ENCODE results near the gene EMC7. TPM values are rescaled to one million over a fixed set of nuclear protein-coding genes. Genes with fewer than 3 reads are reported as not detected.

The EMC7 gene
- polyA plus RNA-seq, 3 donors: 79.4 to 84.8 (median 84.8) TPM

DNA sequence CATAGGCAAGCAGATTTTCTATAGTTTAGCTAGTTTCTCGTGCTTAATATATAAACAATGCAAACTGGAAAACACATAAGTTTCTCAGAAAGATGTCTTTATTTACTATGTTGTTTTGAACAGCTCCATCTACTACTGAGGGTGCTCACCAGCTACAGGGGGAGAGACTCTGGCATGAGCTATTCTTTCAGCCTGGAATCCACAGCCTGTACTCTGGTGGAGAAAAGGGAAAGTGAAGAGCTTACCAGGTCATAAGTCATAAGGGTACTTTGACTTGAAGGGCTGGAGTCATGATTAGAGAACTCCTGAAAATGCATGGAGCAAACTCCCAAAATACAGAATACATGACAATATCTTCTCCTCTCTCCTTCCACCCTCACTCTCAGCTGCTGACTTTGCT is 58.3 kb downstream of the EMC7 start:
- no peak for DNase-seq

DNA sequence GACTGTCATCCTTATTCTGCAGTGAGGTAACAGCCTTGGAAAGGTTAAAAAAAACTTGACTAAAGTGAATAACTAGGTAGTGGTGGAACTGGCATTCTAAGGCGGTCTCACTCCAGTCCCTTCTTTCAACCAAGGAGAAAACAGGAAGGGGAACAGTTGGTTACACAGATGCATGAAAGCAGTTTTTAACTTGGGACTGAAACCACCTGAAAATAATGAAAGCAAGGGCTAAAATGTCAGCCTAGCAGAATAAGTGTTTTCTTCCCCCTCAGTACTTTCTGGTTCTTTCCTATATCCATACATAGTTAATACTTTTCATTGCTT is 61.9 kb downstream of the EMC7 start:
- DNase-seq: no peak

DNA sequence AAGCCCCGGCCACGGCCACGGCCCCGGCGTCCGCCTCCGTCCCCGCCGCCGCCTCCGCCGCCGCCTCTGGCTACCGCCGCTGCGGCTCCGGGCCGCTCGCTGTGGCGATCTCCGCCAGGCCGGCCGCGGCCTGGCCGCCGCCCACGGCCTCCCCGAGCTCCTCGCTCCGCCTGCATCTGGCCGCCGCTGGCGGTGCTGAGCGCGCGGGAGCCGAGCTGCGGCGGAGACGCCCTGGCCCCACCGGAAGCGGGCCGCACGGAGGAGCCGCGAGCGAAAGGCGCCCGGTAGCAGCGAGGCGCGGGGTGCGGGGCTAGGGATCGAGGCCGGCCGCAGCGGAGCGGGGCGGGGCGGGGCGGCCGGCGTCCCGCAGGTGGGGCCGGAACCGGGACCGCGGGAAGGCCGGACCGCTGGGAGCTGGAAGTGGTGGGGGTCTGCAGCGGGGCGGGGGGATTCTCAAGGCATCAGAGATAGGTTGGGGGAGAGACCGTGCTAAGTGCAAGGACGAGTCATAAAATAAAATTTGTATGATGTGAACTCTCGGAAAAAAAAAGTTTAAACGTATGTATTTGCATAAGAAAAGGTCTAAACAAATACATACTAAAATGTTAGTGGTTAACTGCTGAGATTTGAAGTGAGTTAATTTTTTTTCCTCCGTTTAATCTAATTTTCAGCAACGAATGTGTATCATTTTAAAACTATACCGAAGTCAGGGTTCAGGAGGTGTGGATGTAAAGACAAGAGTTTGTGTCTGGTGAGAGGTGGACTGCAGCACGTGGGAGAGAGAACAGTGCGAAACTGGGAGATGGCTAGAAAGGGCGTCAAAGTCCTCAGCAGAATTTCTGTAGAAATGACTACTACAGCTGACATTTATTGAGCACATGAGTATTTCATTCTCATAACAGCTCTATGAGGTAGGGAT is 62.5 kb downstream of the EMC7 start, which contains the start of gene AVEN:
AVEN (minus strand) TSS at position 334 of the 919 bp plus-strand sequence; CDS start at position 176, 158 bp downstream.
- peak; percentile 48 for DNase-seq

DNA sequence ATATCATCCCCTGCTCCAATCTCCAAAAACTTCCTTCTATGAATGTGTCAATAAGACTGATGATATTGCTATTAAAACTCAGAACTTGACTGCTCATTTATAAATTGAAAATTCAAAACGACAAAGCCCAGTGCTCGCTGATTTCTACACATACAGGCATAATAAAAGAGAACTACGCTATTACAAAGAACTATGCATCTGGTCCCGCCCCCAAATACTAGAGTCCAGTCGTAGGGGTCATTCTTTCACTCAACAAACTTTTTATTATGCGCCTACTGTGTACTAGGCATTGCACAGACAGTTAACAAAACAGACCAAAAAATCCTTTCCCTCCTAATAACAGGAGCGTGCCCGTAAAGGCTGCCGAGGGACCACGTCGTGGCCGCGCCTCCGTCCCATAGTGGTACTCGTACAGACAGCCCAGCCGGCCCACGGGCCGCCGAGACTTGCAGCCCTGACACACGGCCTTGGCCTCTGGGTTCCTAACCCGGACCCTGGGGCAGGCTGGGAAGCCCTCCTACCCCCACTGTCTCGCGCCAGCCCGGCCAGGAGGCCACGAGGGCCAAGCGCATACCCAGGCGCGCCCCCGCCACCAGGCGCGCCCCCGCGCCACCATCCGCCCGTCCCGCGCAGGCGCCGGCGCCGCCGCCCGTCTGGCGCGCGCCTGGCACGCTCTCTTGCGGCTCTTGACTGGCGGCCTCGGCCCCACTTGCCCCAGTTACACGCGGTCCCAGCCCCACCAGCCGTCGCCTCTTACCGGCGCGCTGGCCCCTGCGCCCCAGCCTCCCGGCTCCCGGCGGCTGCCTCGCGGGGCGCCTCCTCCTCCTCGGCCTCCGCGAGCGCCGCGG is 63.4 kb downstream of the EMC7 start:
- DNase-seq: peak; percentile 80

Other genes starting within 250 kb of the EMC7 start
- gene CHRM5, start 133.4 kb downstream of the EMC7 start, polyA plus RNA-seq (ENCODE audit: insufficient read length in 3 of 3): under 1 TPM; 0.19 to 0.25 (median 0.19) TPM
- gene AVEN, start 62.7 kb downstream of the EMC7 start, polyA plus RNA-seq (ENCODE audit: insufficient read length in 3 of 3): 10 to 100 TPM; 13.7 to 17.2 (median 14.4) TPM
- 1 to 10 TPM; 1.7 to 2.6 (median 2.2) TPM for gene PGBD4, start 221 bp upstream of the EMC7 start, polyA plus RNA-seq (ENCODE audit: insufficient read length in 3 of 3)
- 10 to 100 TPM; 43.5 to 80.8 (median 76.6) TPM for gene KATNBL1, start 108.2 kb upstream of the EMC7 start, polyA plus RNA-seq (ENCODE audit: insufficient read length in 3 of 3)
- gene EMC4, start 123.2 kb upstream of the EMC7 start, polyA plus RNA-seq (ENCODE audit: insufficient read length in 3 of 3): 100 to 1,000 TPM; 115 to 125 (median 124) TPM
- 10 to 100 TPM; 18.3 to 30.6 (median 27.6) TPM for gene SLC12A6, start 235.9 kb upstream of the EMC7 start, polyA plus RNA-seq (ENCODE audit: insufficient read length in 3 of 3)
- gene NOP10, start 241.3 kb upstream of the EMC7 start, polyA plus RNA-seq (ENCODE audit: insufficient read length in 3 of 3): 100 to 1,000 TPM; 127 to 166 (median 138) TPM
- under 1 TPM in 2 of 3 donors, not detected in 1; 0.03 to 0.08 TPM for gene NUTM1, start 241.5 kb upstream of the EMC7 start, polyA plus RNA-seq (ENCODE audit: insufficient read length in 3 of 3)

All from renal pelvis (tissue), 4 donors.